Activated CD8-positive, alpha-beta memory T cell treated with anti-CD3 and anti-CD28 coated beads, Interleukin-2, amount 50 U/mL, for 24 hours (primary cell): ENCODE results near the gene TMEM205.
A peak's percentile ranks its signal among the peaks of the same experiment; 100 is the strongest.
"Not testable (repeated sequence)": the region's sequence is repeated elsewhere in the genome, so short reads cannot be mapped to it uniquely, and the experiment has no call there.

ENCODE experiments used
- DNase-seq: peaks from one replicate; pipeline ENCODE4 v3.0.0-alpha.2; 2020; ENCODE audit errors: extremely low read depth

TMEM205 gene

DNA sequence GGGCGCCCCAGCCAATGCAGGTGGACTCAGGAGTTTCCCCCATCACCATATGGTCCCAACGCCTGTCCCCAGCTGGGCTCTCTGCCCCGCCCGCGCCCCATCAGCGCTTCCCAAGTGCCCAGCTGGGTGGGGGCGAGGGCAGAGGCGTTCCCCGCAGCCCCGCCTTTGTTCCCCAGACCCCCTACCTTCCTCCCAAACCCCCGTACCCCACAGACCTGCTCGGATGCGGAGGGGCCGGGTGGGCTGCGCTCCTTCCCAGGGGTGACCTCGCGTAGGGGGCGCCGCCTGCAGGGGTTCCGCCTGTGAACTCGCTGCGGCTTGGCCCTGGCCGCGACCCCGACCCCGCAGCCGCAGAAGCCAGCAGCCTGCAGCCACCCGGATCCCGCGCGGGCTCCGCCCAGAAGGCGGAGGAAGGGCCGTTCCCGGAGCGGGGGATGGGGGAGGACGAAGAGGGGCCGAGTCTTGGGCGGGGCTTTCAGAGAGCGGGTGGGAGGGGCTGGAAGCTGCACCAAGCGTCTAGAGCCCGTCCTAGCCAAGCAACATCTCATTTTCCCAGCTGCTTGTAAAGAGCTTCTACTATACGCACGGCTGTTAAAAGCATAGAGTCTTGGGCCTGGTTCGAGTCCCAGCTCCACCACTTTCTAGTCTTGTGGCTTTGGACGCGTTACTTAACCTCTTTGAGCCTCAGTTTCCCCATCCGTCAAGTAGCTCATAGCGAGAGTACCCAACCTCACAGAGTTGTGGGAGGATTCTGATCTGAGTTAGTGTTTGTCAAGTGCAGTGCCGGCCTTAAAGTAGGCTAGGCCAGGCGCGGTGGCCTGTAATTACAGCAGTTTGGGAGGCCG lies 6.6 kb downstream of the TMEM205 start, which contains the start of gene RAB3D:
Gene RAB3D (minus strand): TSS at position 404 of the 845 bp plus-strand sequence. CDS start 2,258 bp downstream, outside the sequence.
- peak; percentile 61 for DNase-seq

DNA sequence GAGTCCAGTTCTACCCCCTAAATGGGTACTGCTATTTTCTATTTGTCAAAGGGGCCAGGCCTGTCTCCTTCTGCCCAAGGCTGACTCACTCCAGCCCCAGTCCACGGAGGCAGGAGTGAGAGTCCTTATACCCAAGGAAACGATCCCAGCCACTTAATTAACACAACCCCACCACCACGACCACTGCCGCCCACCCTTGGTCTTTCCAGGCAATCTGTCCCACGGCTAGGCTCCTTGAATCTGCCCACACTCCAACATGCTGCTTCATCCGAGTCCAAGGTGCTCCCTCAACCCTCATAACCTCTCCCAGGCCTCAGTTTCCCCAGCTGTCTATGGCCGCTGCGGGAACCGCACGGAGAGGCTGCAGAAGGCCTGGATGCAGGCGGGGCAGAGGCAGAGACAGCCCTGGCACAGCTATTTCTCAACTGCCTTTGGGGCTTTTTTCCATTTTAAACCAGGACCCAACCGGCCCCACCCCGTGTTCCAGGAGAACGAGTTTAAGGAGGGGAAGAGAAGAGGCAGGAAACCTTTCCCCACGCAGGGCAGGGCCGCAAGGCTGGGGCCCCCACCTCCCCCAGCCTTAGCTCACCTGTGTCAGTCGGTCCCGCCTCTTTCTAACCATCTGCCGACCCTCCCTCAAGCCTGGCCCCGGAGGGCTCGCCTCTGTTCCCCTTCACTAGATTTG lies 7.4 kb downstream of the TMEM205 start:
- DNase-seq, result no peak

DNA sequence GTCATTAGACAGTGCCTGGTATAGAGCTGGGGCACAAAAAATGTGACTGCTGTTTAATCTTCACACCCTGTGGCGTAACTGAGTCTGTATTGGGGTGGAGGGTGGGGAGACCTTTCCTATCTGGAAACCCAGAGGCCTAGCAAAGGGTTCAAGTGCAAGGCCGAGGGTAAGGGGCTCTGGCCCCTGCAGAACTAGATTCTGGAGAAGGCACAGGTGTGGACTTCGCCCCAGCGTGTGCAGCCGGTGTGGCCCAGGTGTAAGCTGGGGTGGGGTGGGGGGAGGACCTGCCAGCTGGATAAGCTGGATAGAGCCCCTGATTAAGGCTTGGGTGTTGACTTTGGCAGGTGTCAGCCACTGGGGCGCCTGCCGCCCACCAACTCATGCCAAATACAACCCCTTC lies 7.9 kb downstream of the TMEM205 start:
- no peak for DNase-seq

DNA sequence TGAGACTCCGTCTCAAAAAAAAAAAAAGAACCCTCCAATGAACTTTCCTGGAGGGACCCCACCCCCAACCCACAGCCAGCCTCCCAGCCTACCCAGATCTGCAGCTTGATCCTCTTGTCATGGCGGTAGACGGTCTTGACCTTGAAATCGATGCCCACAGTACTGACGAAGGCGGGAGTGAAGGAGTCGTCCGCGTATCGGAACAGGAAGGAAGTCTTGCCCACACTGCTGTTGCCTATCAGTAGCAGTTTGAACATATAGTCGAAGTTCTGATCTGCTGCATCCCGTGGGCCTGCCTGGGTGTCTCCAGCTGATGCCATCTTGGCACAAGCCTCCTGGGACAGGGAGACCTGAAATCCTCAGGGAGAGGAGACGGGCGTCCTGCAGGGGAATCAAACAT lies 9.0 kb downstream of the TMEM205 start:
- DNase-seq, result no peak

DNA sequence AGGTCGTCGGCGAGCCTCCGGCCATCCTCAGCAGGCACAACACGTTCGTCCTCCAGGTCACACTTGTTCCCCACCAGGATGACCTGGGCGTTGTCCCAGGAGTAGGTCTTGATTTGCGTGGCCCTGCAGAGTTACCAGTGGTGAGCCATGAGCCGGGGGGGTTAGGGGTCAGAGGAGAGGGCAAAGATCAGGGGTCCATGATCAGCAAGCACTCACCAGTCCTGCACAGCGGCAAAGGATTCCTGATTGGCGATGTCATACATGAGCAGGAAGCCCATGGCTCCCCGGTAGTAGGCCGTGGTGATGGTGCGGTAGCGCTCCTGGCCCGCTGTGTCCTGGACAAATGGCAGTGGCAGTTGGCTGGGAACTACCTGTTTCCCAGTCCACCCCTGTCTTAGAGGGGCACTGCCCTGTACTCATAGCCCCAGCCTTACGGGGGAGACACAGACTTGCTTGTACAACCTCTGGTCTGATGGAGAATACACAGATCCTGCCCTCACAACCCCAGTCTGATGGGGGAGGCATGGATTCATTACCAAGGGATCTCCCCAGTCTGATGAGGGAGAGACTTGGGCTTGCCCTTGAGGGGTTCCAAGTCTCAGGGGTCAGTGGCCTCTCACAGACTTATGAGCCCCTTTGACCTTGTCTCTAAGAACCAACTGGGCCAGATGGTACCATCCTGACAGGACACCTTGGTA lies 10.5 kb downstream of the TMEM205 start:
- no peak for DNase-seq

DNA sequence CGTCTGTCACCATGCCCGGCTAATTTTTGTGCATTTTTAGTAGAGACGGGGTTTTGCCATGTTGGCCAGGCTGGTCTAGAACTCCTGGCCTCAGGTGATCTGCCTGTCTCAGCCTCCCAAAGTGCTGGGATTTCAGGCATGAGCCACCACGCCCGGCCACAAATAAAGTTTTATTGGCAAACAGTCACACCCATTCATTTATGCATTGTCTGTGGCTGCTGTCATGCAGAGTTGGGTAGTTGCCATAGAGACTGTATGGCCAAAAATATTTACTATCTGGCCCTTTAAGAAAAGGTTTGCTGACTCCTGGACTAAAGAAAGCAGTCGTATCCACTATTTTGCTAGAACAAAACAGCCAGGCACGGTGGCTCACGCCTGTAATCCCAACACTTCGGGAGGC lies 12.2 kb downstream of the TMEM205 start:
- DNase-seq, result not testable (repeated sequence)

DNA sequence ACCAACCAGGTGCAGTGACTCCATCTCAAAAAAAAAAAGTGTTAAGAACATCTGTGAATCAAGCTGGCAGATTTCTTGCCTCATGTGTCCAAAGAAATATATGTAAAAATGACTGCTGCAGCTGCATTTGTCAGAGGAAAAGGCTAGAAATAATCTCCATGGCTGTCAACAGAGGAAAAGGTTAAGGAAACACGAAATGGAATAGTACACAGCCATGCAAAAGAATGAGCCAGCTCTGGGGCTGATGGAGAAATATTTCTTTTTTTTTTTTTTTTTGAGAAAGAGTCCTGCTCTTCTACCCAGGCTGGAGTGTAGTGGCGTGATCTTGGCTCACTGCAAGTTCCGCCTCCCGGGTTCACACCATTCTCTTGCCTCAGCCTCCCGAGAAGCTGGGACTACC lies 13.2 kb downstream of the TMEM205 start:
- no peak for DNase-seq

DNA sequence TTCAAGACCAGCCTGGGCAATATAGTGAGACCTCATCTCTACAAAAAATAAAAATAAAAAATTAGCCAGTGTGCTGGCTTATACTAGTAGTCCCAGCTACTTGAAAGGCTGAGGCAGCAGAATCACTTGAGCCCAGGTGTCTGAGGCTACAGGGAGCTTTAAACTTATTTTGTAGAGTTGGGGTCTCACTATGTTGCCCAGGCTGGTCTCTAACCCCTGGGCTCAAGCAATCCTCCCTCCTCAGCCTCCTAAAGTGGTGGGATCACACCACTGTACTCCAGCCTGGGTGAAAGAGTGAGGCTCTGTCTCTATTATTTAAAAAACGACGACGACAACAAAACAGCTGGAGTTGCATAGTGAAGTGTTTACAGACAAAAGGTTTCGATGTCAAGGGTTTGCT lies 14.6 kb downstream of the TMEM205 start:
- no peak for DNase-seq

DNA sequence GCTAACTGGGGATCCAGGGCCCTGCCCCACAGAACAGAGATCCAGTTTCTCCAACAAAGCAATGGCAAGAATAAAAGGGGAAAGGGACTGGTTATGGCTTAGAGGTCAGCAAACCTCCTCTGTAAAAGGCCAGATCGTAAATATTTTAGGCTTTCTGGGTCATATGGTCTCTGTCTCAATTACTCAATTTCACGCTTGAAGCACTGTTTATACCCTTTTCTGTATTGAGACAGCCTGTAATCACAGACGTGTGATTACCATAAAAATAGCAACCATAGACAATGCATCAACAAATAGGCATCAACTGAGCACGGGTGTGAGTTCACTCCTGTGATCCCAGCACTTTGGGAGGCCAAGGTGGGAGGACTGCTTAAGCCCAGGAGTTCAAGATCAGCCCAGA lies 15.9 kb downstream of the TMEM205 start:
- no peak for DNase-seq

DNA sequence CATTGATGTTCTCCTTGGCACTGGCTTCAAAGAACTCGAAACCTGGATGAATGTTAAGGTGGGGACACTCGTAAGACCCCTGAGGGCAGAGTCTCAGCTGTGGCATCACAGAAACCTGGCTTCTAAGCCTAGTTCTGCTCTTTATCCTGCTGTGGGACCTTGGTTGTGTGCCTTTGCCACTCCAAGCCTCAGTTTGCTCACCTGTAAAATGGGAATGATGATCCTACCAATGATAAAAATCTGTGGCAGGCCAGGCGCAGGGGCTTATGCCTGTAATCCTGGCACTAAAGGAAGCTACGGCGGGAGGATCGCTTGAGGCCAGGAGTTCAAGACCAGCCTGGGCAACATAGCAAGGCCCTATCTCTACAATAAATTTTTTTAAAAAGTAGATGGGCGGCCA lies 20.5 kb downstream of the TMEM205 start:
- no peak for DNase-seq

DNA sequence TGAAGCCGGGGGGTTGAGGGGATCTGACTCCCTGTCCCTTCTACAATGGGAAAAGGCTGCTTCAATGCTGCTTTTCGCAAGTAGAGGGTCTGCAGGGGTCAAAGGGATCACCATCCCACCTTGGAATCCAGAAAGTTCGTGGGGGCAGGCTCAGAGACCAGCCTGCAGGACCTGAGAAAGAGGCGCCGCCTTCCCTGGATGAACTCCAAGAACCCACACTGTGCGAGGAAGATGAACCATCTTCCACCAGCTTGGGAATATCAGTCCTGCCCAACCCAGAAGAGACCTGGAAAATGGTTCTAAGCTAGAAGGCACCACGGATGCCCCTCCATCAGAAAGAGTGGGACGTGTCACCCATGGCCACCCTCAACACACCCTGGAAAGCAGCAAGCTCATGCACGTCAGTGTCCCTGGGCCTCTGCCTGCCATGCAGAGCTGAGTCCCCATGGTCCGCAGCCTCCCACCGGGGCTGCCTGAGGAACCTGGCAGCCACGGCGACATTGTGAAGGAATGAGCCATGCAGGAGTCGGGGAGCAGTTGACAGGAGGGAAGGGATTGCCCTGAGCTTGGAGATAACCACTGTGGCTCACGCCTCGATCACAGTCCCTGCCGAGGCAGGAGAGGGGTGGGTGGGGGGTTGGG lies 21.2 kb downstream of the TMEM205 start:
- DNase-seq, result no peak

DNA sequence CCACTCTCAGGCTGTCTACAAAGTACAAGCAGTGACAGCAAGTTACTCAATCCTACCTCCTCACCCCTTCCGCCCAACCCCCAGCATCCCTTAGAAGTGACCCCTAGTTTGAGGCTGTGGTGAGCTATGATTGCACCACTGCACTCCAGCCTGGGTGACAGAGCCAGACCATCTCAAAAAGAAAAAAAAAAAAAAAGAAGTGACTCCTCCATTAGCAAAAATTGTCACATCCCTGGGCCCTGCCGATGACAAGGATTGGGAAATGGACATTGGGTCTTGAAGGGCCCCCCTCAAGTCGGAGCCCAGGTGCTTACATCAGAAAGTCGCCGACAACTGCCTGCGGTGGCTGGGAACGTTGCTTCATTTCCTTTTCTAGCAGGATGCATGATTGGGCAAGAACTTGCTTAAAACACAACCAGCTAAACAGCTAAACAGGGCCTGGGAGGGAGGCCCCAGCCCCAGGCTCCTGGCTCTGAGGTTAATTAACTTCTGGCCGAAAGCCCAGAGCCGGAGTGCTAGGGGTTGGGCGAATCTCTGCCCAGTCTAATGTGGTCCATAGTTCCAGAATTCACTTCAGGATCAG lies 21.9 kb downstream of the TMEM205 start:
- DNase-seq, result no peak

DNA sequence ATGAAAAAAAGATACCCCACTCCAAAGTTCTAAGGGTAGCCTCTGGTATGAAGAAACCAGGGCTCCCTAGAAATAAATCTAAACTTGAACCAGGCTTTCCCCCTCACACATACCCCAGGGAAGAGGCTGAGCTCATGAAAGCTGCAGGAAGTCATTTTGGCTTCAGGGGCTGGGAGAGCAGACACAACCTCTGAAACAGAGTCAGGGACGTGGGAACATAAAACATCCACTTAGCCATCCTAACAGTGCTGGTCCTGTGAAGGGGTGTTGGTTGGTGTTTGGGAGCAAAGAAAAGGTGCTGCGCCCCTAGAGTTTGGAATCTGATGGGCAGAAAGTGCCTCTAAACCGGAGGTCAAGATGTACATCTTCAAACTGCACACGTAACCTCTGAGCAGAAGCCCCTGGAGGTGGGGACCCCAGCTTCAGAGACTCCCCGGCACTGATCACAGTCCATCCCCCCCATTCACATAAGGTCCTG lies 22.4 kb downstream of the TMEM205 start:
- no peak for DNase-seq

DNA sequence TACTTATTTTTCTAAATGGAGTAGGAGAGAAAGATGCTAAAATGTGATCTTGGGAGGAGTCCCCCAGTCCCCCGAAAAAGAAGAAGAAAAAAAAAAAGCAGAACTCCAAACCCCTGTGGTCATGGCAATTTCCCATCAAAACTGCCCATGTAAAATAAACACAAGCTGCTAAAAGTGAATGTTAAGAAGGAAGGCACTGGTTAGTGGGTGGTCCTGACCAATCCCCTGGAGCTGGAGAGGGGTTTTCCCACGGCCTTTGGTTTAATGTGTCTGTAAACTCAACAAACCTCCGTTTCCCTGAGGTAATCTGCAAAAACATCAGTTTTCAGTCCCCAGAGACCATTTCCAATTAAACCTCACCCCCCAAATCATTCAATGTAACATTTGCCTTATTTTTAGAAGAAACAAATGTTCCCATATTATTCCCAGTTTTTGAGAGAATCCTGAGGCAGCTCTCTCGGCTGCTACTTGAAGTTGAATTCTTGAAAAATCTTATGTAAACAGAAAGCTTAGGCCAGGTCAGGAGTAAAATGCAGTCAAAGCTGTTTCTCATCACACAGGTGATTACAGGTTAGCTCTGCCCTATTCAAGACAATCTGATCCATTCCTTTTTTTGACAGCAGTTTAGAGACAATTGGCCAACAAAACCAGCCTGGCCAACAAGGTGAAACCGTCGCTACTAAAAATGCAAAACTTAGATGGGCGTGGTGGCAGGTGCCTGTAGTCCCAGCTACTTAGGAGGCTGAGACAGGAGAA lies 23.6 kb downstream of the TMEM205 start:
- no peak for DNase-seq

DNA sequence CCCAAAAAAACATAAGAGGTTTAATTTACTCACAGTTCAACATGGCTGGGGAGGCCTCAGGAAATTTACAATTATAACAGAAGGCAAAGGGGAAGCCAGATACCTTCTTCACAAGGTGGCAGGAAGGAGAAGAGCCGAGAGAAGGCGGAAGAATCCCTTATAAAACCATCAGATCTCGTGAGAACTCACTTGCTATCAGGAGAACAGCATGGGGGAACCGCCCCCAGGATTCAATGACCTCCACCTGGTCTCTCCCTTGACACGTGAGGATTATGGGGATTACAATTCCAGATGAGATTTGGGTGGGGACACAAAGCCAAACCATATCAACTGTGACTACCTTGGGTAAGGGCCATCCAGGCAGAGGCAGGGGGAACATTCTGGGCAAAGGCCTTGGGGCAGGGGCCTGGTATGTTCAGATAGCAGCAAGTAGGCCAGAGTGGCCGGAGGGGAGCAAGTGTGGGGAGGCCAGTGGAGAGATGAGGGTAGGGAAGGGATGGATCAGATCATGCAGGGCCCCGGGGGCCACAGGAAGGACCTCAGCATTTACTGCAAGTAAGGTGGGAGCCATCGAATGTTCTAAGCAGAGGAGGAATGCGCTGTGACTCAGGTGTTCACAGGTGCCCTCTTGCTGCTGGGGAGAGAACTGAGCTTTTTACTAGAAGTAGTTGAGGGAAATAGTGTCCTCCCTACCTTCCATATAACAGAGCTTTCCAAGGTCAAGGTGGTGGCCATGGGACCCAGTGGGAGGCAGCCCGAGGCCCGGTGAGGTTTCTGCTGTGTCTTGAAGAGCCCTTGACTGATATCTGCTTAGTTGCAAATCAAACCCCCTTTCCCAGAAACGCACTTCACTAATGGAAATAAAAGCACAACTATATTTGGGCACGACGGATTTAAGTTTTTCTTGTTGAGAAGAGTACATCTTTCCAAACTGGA lies 24.6 kb downstream of the TMEM205 start:
- no peak for DNase-seq

DNA sequence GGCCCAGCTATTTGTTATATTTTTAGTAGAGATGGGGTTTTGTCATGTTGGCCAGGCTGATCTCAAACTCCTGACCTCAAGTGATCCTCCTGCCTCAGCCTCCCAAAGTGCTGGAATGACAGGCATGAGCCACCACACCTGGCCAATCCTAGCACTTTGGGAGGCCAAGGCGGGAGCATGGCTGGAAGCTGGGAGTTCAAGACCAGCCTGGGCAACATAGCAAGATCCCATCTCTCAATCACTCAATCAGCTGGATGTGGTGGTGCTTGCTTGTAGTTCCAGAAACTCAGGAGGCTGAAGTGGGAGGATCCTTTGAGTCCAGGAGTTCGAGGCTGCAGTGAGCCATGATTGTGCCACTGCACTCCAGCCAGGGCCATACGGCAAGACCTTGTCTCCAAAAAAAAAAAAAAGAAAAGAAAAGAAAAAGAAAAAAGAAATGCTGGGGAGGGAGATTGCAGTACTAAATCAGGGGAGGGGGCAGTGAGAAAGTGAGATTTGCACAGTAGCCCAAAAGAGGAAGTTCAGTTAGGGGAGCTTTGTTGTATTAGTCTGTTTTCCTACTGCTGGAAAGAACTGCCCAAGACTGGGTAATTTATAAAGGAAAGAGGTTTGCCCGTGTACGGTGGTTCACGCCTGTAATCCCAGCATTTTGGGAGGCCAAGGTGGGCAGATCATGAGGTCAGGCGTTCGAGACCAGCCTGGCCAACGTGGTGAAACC lies 25.6 kb downstream of the TMEM205 start:
- not testable (repeated sequence) for DNase-seq

DNA sequence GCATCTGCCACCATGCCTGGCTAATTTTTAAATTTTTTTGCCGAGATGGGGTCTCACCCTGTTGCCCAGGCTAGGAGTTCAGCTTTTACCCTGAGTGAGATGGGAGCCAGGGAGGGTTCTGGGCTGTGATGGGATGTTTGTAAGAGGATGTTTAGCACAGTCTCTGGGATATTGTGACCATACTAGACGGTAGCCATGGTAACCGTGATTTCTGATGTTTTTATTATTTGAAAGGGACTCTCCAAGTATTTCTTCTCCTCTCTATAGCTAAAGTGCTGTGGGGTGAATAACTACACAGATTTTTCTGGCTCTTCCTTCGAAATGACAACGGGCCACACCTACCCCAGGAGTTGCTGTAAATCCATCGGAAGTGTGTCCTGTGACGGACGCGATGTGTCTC lies 39.7 kb downstream of the TMEM205 start:
- no peak for DNase-seq

DNA sequence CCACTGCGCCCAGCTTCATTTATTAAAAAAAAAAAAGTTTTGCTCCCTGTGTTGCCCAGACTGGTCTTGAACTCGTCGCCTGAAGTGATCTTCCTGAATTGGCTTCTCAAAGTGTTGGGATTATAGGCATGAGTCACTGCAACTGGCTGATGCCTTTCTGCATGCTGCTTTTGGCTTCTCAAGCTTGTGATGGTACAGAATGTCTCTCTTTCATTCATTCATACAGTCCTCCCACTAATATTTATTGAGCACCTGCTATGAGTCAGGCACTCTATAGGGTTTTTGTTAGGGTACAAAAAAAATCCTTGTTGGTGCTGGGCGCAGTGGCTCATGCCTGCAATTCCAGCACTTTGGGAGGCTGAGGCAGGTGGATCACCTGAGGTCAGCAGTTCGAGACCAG lies 41.1 kb downstream of the TMEM205 start:
- no peak for DNase-seq

DNA sequence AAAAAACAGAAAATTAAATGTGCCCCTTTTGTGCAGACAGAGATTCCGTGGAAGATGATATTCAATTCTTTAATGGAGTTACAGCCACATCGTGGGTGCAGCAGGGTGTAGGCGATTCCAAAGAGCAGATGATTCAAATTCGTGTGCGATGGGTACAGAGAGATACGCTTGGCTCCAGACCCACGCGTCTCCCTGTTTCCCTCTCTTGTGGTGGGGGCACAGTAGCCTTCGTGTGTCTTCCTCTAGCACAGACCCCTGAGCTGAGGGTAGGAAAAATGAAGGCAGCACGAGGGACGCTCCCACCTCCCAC lies 45.3 kb downstream of the TMEM205 start:
- DNase-seq, result no peak
